NT2/D1 (cell line): Measurements from ENCODE around the gene PLCH1.

ENCODE experiments used
- DNase-seq: peaks from one replicate; pipeline ENCODE4 v3.0.0-alpha.2; 2011; ENCODE audit warnings: low read depth, low spot score
- H3K27me3 ChIP-seq: 2 replicates; pipeline ENCODE4 v1.6.0; 2011; ENCODE audit warnings: mild to moderate bottlenecking; ENCODE audit not compliant: insufficient read length, insufficient read depth
- H3K36me3 ChIP-seq: 2 replicates; pipeline ENCODE4 v1.6.1; 2011; ENCODE audit warnings: mild to moderate bottlenecking, low read length, mixed read lengths; ENCODE audit not compliant: insufficient read depth, insufficient read length
- H3K4me1 ChIP-seq: 2 replicates; pipeline ENCODE4 v1.5.1; 2011; ENCODE audit not compliant: insufficient read depth, insufficient read length
- H3K4me3 ChIP-seq: 2 replicates; pipeline ENCODE4 v1.5.1; 2011; ENCODE audit warnings: low read depth; ENCODE audit not compliant: insufficient read length
- H3K9ac ChIP-seq: 2 replicates; pipeline ENCODE4 v1.6.0; 2011; ENCODE audit warnings: low read depth; ENCODE audit not compliant: insufficient read length
- H3K9me3 ChIP-seq: 2 replicates; pipeline ENCODE4 v1.5.1; 2011; ENCODE audit warnings: mild to moderate bottlenecking, low read length; ENCODE audit not compliant: insufficient read depth
- SUZ12 ChIP-seq: IDR thresholded peaks from 2 replicates; pipeline ENCODE4 v1.6.1; 2011; ENCODE audit not compliant: insufficient read length, insufficient read depth; ENCODE audit errors: extremely low read depth
- YY1 ChIP-seq: IDR thresholded peaks from 2 replicates; pipeline ENCODE4 v1.6.1; 2011; ENCODE audit not compliant: insufficient read length, insufficient read depth
- ZNF274 ChIP-seq: IDR thresholded peaks from 2 replicates; pipeline ENCODE4 v1.6.1; 2011; ENCODE audit warnings: mild to moderate bottlenecking, low read depth, low read length

The PLCH1 gene

GRCh38 chr3:155342344-155342743, 402.5 kb downstream of the PLCH1 start:
- no peak for TF ChIP-seq ZNF274
- no peak for TF ChIP-seq SUZ12
- no peak for TF ChIP-seq YY1
- no peaks in the 10 kb centered on the region for H3K9me3 ChIP-seq
- no peak overlapping the region for H3K9ac ChIP-seq
- no peak for DNase-seq
- H3K4me3 ChIP-seq = no peak overlapping the region
- no peaks in the 10 kb centered on the region for H3K27me3 ChIP-seq
- peaks cover 2% of the 10 kb centered on the region for H3K4me1 ChIP-seq
- H3K36me3 ChIP-seq = no peaks in the 10 kb centered on the region

- no peaks in the 10 kb centered on the region for H3K27me3 ChIP-seq
- H3K4me3 ChIP-seq = no peak overlapping the region
- no peaks in the 10 kb centered on the region for H3K9me3 ChIP-seq
- DNase-seq = no peak
- TF ChIP-seq SUZ12 (no peak), YY1 (no peak), ZNF274 (no peak)
- H3K36me3 ChIP-seq = no peaks in the 10 kb centered on the region
- H3K4me1 ChIP-seq = peaks cover 2% of the 10 kb centered on the region
- H3K9ac ChIP-seq = no peak overlapping the region
Observed at GRCh38 chr3:155339052-155339451, 405.8 kb downstream of the PLCH1 start.

GRCh38 chr3:155335724-155336354, 409.0 kb downstream of the PLCH1 start:
- H3K36me3 ChIP-seq = no peaks in the 10 kb centered on the region
- no peaks in the 10 kb centered on the region for H3K4me1 ChIP-seq
- H3K27me3 ChIP-seq = no peaks in the 10 kb centered on the region
- H3K9ac ChIP-seq = no peak overlapping the region
- TF ChIP-seq YY1 = no peak
- no peak for TF ChIP-seq ZNF274
- TF ChIP-seq SUZ12 = no peak
- DNase-seq = no peak
- no peak overlapping the region for H3K4me3 ChIP-seq
- no peaks in the 10 kb centered on the region for H3K9me3 ChIP-seq

- no peaks in the 10 kb centered on the region for H3K4me1 ChIP-seq
- TF ChIP-seq YY1 = no peak
- no peak for TF ChIP-seq SUZ12
- no peak for TF ChIP-seq ZNF274
- no peaks in the 10 kb centered on the region for H3K36me3 ChIP-seq
- H3K9me3 ChIP-seq = no peaks in the 10 kb centered on the region
- H3K27me3 ChIP-seq = no peaks in the 10 kb centered on the region
- DNase-seq = no peak
- no peak overlapping the region for H3K9ac ChIP-seq
- H3K4me3 ChIP-seq = no peak overlapping the region
Observed at GRCh38 chr3:155334914-155335723, 409.8 kb downstream of the PLCH1 start.

- Histone ChIP-seq H3K36me3 (no peaks in the 10 kb centered on the region), H3K9me3 (no peaks in the 10 kb centered on the region), H3K9ac (no peak overlapping the region), H3K4me1 (no peaks in the 10 kb centered on the region), H3K4me3 (no peak overlapping the region), H3K27me3 (no peaks in the 10 kb centered on the region)
- TF ChIP-seq ZNF274 (no peak), YY1 (no peak), SUZ12 (no peak)
- DNase-seq = no peak
Observed at GRCh38 chr3:155334215-155334913, 410.5 kb downstream of the PLCH1 start.

GRCh38 chr3:155332716-155333115, 412.2 kb downstream of the PLCH1 start:
- Histone ChIP-seq H3K27me3 (no peaks in the 10 kb centered on the region), H3K9me3 (no peaks in the 10 kb centered on the region), H3K4me3 (no peak overlapping the region), H3K36me3 (no peaks in the 10 kb centered on the region), H3K4me1 (no peaks in the 10 kb centered on the region), H3K9ac (no peak overlapping the region)
- DNase-seq = no peak
- no peak for TF ChIP-seq YY1
- TF ChIP-seq ZNF274 = no peak
- no peak for TF ChIP-seq SUZ12

- no peaks in the 10 kb centered on the region for H3K9me3 ChIP-seq
- DNase-seq = no peak
- TF ChIP-seq SUZ12 (no peak), YY1 (no peak), ZNF274 (no peak)
Observed at GRCh38 chr3:155331078-155331477, 413.8 kb downstream of the PLCH1 start.

More at GRCh38 chr3:155331078-155331477, 413.8 kb downstream of the PLCH1 start:
- H3K27me3 ChIP-seq = no peaks in the 10 kb centered on the region
- H3K4me3 ChIP-seq = no peak overlapping the region
- H3K4me1 ChIP-seq = no peaks in the 10 kb centered on the region
- no peak overlapping the region for H3K9ac ChIP-seq
- no peaks in the 10 kb centered on the region for H3K36me3 ChIP-seq
